GM12874 (cell line): ENCODE data around the gene CCDC68.

Experiments used
- CTCF ChIP-seq: IDR thresholded peaks from 2 replicates; pipeline ENCODE4 v1.5.1; 2011; ENCODE audit warnings: low read depth, mild to moderate bottlenecking, control low read depth, low read length, moderate library complexity; ENCODE audit not compliant: insufficient read depth

CCDC68 gene

GRCh38 chr18:54877076-54877475, 82.2 kb downstream of the CCDC68 start:
- TF ChIP-seq CTCF, result no peak

- no peak for TF ChIP-seq CTCF
Observed at GRCh38 chr18:54875063-54875462, 84.2 kb downstream of the CCDC68 start.

- no peak for TF ChIP-seq CTCF
Observed at GRCh38 chr18:54873884-54874255, 85.4 kb downstream of the CCDC68 start.

GRCh38 chr18:54872681-54873080, 86.6 kb downstream of the CCDC68 start:
- TF ChIP-seq CTCF, result no peak

- TF ChIP-seq CTCF, result no peak
Observed at GRCh38 chr18:54871231-54871630, 88.0 kb downstream of the CCDC68 start.

GRCh38 chr18:54867131-54867530, 92.1 kb downstream of the CCDC68 start:
- TF ChIP-seq CTCF, result no peak

GRCh38 chr18:54860941-54861340, 98.3 kb downstream of the CCDC68 start:
- no peak for TF ChIP-seq CTCF
